Measurements from ENCODE around the gene ZNF708.
"Not testable (repeated sequence)": the region's sequence is repeated elsewhere in the genome, so short reads cannot be mapped to it uniquely, and the experiment has no call there.

Gene ZNF708

DNA sequence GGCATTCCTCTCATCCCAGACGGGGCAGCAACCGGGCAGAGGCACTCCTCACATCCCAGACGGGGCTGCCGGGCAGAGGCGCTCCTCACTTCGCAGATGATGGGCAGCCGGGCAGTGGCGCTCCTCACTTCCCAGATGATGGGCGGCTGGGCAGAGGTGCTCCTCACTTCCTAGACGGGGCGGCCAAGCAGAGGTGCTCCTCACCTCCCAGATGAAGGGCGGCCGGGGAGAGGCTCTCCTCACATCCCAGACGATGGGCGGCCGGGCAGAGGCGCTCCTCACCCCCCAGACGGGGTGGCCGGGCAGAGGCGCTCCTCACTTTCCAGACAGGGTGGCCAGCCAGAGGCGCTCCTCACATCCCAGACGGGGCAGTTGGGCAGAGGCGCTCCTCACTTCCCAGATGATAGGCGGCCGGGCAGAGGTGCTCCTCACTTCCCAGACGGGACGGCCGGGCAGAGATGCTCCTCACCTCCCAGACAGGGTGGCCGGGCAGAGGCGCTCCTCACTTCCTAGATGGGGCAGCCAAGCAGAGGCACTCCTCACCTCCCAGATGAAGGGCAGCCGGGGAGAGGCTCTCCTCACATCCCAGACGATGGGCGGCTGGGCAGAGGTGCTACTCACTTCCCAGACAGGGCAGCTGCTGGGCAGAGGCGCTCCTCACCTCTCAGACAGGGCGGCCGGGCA lies 68.9 kb downstream of the ZNF708 start:
- DNase-seq (ENCODE audit: low read depth in 2 of 2) = no peak

DNA sequence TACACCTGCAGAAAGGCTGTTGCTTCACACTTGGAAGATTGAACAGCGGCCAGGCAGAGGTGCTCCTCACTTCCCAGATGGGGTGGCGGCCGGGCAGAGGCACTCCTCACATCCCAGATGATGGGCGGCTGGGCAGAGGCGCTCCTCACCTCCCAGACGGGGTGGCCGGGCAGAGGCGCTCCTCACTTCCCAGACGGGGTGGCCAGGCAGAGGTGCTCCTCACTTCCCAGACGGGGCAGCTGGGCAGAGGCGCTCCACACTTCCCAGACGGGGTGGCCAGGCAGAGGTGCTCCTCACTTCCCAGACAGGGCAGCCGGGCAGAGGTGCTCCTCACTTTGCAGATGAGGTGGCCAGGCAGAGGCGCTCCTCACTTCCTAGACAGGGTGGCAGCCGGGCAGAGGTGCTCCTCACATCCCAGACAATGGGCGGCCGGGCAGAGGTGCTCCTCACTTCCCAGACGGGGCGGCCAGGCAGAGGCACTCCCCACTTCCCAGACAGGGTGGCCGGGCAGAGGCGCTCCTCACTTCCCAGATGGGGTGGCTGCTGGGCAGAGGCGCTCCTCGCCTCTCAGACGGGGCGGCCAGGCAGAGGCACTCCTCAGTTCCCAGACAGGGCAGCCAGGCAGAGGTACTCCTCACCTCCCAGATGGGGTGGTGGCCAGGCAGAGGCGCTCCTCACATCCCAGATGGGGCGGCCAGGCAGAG lies 69.6 kb downstream of the ZNF708 start:
- DNase-seq (ENCODE audit: low read depth in 2 of 2) = not testable (repeated sequence)

DNA sequence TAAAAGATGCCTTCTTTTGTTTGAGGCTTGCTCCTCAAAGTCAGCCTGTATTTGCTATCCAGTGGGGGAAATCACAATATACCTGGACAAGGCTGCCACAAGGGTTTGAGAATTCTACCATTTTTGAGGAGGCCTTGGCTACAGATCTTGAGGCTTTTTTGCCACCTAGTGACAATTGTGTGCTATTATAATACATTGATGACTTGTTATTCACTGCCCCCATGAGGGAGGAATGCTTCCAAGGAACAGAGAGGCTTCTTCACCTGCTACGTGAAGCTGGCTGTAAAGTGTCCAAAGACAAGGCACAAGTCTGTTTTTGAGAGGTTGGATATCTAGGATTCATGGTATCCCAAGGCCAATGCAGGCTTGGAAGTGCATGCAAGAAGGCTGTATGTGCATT lies 72.5 kb downstream of the ZNF708 start:
- no peak for DNase-seq (ENCODE audit: low read depth in 2 of 2)

Measured in stimulated activated CD4-positive, alpha-beta T cell treated with anti-CD3 and anti-CD28 coated beads, Interleukin-12 subunit alpha, Interleukin-12 subunit beta, amount 100 ng/mL, for 24 hours (primary cell).